ENCODE results near the gene CYFIP1. TPM values are rescaled to one million over a fixed set of nuclear protein-coding genes. Genes with fewer than 3 reads are reported as not detected.

CYFIP1 gene
- total and polyA plus RNA-seq, 2 of the 13 experiments (the other 11 are each of a cell fraction or from before 2014, with no cell fraction given): 38.1 to 58.3 TPM

- TF ChIP-seq PBX2 (CRISPR knock-in tag; IDR thresholded peaks at IDR 0.05): no peak
- TF ChIP-seq SMAD1 (CRISPR knock-in tag; IDR thresholded peaks at IDR 0.05; ENCODE audit: borderline replicate concordance, low read depth): no peak
- no peak for TF ChIP-seq ZNF609 (CRISPR knock-in tag; IDR thresholded peaks at IDR 0.05; ENCODE audit: borderline replicate concordance)
- TF ChIP-seq ZNF615 (CRISPR knock-in tag; IDR thresholded peaks at IDR 0.05; ENCODE audit: borderline replicate concordance): no peak
These were observed 128.7 kb downstream of the CYFIP1 start (continued) for GRCh38 chr15:22851513-22851912.

GRCh38 chr15:22850055-22850454, 130.1 kb downstream of the CYFIP1 start:
- no peak overlapping the region for H3K4me2 ChIP-seq (ENCODE audit: low read depth, low read length)
- no peak overlapping the region for H3K9ac ChIP-seq (ENCODE audit: insufficient read depth, low read depth, low read length)
- CTCF ChIA-PET (ENCODE audit: low intra/inter-chr PET ratio, low total read pairs): no interaction called here
- no peak overlapping the region for H3K4me3 ChIP-seq (replicated peaks in 1 of 3; ENCODE audit: insufficient read depth in 1 of 3, low read depth in 2 of 3, low read length in 3 of 3)
- intact Hi-C loops (cut with micrococcal nuclease; ENCODE audit: unreplicated experiment): no loop called here
- FAIRE-seq (no peak), ATAC-seq (no peak), DNase-seq (ENCODE audit: low spot score) (no peak)
- 97% methylated on average over 3 of the region's 3 CpGs for WGBS (ENCODE audit: low lambda C conversion rate)
- TF ChIP-seq ZNF749 (CRISPR knock-in tag; IDR thresholded peaks at IDR 0.05; ENCODE audit: borderline replicate concordance): no peak
- TF ChIP-seq ZNF609 (CRISPR knock-in tag; IDR thresholded peaks at IDR 0.05; ENCODE audit: borderline replicate concordance): no peak
- TF ChIP-seq ZNF816 (CRISPR knock-in tag; IDR thresholded peaks at IDR 0.05; ENCODE audit: borderline replicate concordance): no peak
- no peak for TF ChIP-seq ZBTB26 (CRISPR knock-in tag; IDR thresholded peaks at IDR 0.05; ENCODE audit: borderline replicate concordance)
- peaks cover 12% of the 10 kb centered on the region for H3K4me1 ChIP-seq (ENCODE audit: insufficient read depth, low read length)
- H3K27ac ChIP-seq (ENCODE audit: extremely low read length, insufficient read depth, low read length): no peak overlapping the region
- POLR2A ChIA-PET: no interaction called here
- no peaks in the 10 kb centered on the region for H3K27me3 ChIP-seq (ENCODE audit: control insufficient read depth in 1 of 2, insufficient read depth in 2 of 2, low read length in 2 of 2)
- H3K79me2 ChIP-seq (ENCODE audit: insufficient read depth, low read length): peaks cover 38% of the 10 kb centered on the region
- in situ Hi-C loops (cut with HindIII; ENCODE audit: extremely low pct_ligation_motif_present, low pct_unique_long_range_greater_than_20kb): no loop called here
- no peaks in the 10 kb centered on the region for H3K9me3 ChIP-seq (ENCODE audit: low read length)
- peaks cover 7 to 52% of the 10 kb centered on the region in 2 experiments; a peak in 4 of 5 replicates for H3K36me3 ChIP-seq (replicated peaks in 1 of 2; ENCODE audit: control insufficient read depth in 1 of 2, insufficient read depth in 2 of 2, low read length in 2 of 2)
- H4K20me1 ChIP-seq (ENCODE audit: insufficient read depth, low read length): no peaks in the 10 kb centered on the region; the same call in 1 of the 2 replicates
- BruUV-seq (replicated peaks): no TSS peak
- H2AFZ ChIP-seq (ENCODE audit: low read length): no peak overlapping the region
